Psoas muscle (tissue), 8 donors: ENCODE measurements around the gene LRRTM4. TPM values are rescaled to one million over a fixed set of nuclear protein-coding genes. Genes with fewer than 3 reads are reported as not detected.
"Not testable (repeated sequence)": the region's sequence is repeated elsewhere in the genome, so short reads cannot be mapped to it uniquely, and the experiment has no call there.

ENCODE experiments used
- ATAC-seq, 4 donors: fragments of 200-7000 bp; cut with Tn5 transposase; one replicate each; pipeline ENCODE4 v1.9.1; 2020; ENCODE audit warnings: moderate library complexity in 3 of 4, mild to moderate bottlenecking in 2 of 4
- DNase-seq, 2 donors: peaks; one replicate each; pipeline ENCODE4 v3.0.0-alpha.2; 2020
- H3K27ac ChIP-seq: fragments of 200-600 bp; one replicate; pipeline ENCODE4 v1.8.0; 2022
- H3K27me3 ChIP-seq, 3 donors: fragments of 200-600 bp in 1 of 3; one replicate each; pipeline versions ENCODE4 v1.6.1 to v1.8.0; 2013 to 2022; ENCODE audit warnings: low read length in 2 of 3, mild to moderate bottlenecking in 2 of 3, moderate library complexity in 1 of 3; ENCODE audit not compliant: insufficient read depth in 3 of 3
- H3K36me3 ChIP-seq, 2 donors: fragments of 200-600 bp in 1 of 2; one replicate each; pipeline versions ENCODE4 v1.6.1 to v1.8.0; 2013 to 2022; ENCODE audit warnings: low read depth in 1 of 2, mild to moderate bottlenecking in 1 of 2, moderate library complexity in 1 of 2; ENCODE audit not compliant: insufficient read depth in 1 of 2
- H3K4me1 ChIP-seq: fragments of 200-600 bp; one replicate; pipeline ENCODE4 v1.8.0; 2022
- H3K4me3 ChIP-seq: fragments of 200-600 bp; one replicate; pipeline ENCODE4 v1.8.0; 2022; ENCODE audit warnings: mild to moderate bottlenecking
- H3K9me3 ChIP-seq: fragments of 200-600 bp; one replicate; pipeline ENCODE4 v1.8.0; 2022
- whole genome bisulfite sequencing, 3 donors: extraction: QIAGEN DNeasy Blood & Tissue Kit; methylation state at CpG; one replicate each; pipeline versions ENCODE4 v1.1.6 to v1.1.7; 2013; 5-methylcytosine and 5-hydroxymethylcytosine counted together
- intact Hi-C, 2 donors: fragments of 100-400 bp; cut with DNase I; formaldehyde crosslinking; loops; one replicate each; pipeline versions ENCODE4 v1.11.0 to v1.14.2; 2022
- polyA plus RNA-seq, 3 donors: library from polyadenylated mRNA; stranded (reverse); fragments of 200-250 nt; gene quantifications; one replicate each; pipeline ENCODE4 v1.2.3, GENCODE V29; 2013
- total RNA-seq, 4 donors: library from RNA; stranded (reverse); fragmentation: NEBNext Ultra II Directional in 2 of 4; extraction: Animal tissue kit (Norgen Biotek cat#: 25700) in 2 of 4; gene quantifications; one replicate each; pipeline versions ENCODE4 v1.2.1 to v1.2.4, GENCODE V29; 2021 to 2023
- TF ChIP-seq, protein P1 (sequence below): fragments of 200-600 bp; IDR thresholded peaks from one replicate; pipeline ENCODE4 v1.8.0; 2022; ENCODE audit warnings: antibody characterized with exemption
- donor health status: healthy with polysubstance abuse.
- donor health status: DM: no; HTN: no; CAD: no; lungs with moderate emphysema.
- donor health status: Bipolar disorder and iron deficiency.
- donor health status: healthy.
- donor health status: DM: yes; HTN: yes; CAD: no.
- donor health status: DM: no; HTN: no; CAD: no.
- donor health status: DM: no; HTN: no; CAD: no.
- donor health status: DM: yes; HTN: yes; CAD: no.

The LRRTM4 gene
- total and polyA plus RNA-seq, 7 donors, result 0.03 to 0.86 (median 0.25) TPM; not detected in 1

DNA sequence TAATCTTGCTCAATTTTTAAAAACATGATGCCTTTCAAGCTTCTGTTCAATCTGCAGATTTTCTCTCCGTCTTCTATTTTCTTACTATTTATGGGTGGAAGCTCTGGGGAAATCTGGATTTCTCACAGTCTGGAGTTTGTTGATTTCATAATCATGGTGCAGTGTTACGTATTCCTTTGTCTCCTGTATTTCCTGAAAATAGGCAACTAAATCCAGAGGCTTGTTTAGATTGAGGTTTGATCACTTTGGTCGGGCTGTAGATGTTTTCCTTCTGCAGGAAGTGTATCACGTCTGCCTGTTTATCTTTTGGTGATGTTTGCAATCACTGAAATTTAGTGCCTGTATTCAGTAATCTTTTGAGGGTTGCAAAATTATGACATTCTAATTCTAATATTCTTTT, 487.7 kb downstream of the LRRTM4 start:
- TF ChIP-seq, protein P1, sequence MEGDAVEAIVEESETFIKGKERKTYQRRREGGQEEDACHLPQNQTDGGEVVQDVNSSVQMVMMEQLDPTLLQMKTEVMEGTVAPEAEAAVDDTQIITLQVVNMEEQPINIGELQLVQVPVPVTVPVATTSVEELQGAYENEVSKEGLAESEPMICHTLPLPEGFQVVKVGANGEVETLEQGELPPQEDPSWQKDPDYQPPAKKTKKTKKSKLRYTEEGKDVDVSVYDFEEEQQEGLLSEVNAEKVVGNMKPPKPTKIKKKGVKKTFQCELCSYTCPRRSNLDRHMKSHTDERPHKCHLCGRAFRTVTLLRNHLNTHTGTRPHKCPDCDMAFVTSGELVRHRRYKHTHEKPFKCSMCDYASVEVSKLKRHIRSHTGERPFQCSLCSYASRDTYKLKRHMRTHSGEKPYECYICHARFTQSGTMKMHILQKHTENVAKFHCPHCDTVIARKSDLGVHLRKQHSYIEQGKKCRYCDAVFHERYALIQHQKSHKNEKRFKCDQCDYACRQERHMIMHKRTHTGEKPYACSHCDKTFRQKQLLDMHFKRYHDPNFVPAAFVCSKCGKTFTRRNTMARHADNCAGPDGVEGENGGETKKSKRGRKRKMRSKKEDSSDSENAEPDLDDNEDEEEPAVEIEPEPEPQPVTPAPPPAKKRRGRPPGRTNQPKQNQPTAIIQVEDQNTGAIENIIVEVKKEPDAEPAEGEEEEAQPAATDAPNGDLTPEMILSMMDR, result no peak
- Histone ChIP-seq H3K36me3 (no peaks in the 10 kb centered on the region), H3K4me3 (no peak overlapping the region), H3K27me3 (no peaks in the 10 kb centered on the region), H3K4me1 (no peaks in the 10 kb centered on the region), H3K9me3 (no peaks in the 10 kb centered on the region), H3K27ac (no peak overlapping the region)
- DNase-seq (no peak), ATAC-seq (no peak)
- intact Hi-C loops, result no loop called here
- 31 to 49% (median 44%) methylated on average over 4 of the region's 4 CpGs for WGBS, 3 donors

DNA sequence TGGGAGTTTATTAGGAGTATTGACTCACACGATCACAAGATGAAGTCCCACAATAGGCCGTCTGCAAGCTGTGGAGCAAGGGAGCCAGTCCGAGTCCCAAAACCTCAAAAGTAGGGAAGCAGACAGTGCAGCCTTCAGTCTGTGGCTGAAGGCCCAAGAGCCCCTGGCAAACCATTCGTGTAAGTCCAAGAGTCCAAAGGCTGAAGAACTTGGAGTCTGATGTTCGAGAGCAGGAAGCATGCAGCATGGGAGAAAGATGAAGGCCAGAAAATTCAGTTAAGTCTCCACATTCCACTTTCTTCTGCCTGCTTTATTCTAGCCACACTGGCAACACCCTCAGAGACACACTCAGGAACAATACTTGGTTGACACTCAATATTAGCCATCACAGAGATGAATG, 492.9 kb downstream of the LRRTM4 start:
- not testable (repeated sequence) for H3K36me3 ChIP-seq

DNA sequence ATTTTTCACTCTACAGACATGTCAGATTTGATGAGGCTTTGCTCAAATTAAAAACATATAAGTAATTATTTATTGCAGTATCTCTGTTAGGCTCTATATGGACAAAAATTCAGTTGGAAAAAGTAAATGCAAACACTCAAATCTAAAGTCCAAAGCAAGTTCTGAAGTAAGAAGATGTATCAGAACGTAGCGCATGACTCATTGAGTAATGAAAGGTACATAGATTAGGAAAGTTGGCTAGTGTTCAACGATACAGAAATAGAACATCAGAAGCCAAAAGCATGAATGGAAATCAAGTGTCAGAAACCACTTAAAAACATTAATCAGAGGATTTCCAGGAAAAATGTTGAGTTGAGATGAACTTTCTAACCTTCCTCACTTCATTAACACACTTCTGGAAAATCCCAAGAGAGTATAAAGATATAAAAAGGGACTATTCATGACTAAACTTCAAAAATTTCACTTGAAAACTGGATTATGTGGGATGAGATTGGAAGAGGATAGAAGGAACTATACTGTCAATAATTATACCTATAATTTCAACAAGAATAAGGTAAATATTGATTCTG, 494.1 kb downstream of the LRRTM4 start:
- no peak for ATAC-seq
- intact Hi-C loops, result no loop called here
- Histone ChIP-seq H3K27ac (no peak overlapping the region), H3K9me3 (no peaks in the 10 kb centered on the region), H3K36me3 (no peaks in the 10 kb centered on the region), H3K4me3 (no peak overlapping the region), H3K4me1 (no peaks in the 10 kb centered on the region), H3K27me3 (no peaks in the 10 kb centered on the region)
- WGBS, 3 donors, result 71 to 75% (median 73%) methylated on average over 3 of the region's 3 CpGs
- no peak for DNase-seq
- TF ChIP-seq, protein P1, result no peak

More for the DNA sequence above, 492.9 kb downstream of the LRRTM4 start:
- 87 to 92% (median 89%) methylated on average over 5 of the region's 5 CpGs for WGBS, 3 donors
- H3K27me3 ChIP-seq, H3K4me1 ChIP-seq, DNase-seq, H3K4me3 ChIP-seq, intact Hi-C loops, H3K27ac ChIP-seq, ATAC-seq, H3K9me3 ChIP-seq: not testable (repeated sequence)

DNA sequence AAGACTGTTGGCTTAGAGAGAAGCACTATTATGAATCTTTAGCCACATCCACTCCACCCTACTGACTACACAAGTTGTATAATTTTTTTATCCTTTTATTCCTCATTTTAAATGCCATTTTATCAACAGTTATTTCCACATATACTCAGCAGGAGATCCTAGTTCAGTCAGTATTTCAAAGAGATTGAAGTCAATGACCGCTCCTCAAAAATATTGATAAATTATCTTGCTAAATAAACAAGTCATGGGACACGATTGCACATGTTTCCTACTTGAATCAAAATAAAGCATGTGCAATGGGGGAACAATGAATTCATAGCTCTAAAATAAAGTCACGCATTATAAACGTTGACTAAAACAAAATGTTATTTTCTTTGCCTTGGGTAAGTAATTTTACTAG, 496.5 kb downstream of the LRRTM4 start:
- no peak overlapping the region for H3K4me3 ChIP-seq
- H3K27ac ChIP-seq, result no peak overlapping the region
- intact Hi-C loops, result no loop called here
- H3K9me3 ChIP-seq, result no peaks in the 10 kb centered on the region
- H3K36me3 ChIP-seq, result no peaks in the 10 kb centered on the region
- whole genome bisulfite sequencing, 3 donors, result 41 to 47% (median 45%) methylated on average over 4 of the region's 4 CpGs
- no peaks in the 10 kb centered on the region for H3K4me1 ChIP-seq
- no peaks in the 10 kb centered on the region for H3K27me3 ChIP-seq
- TF ChIP-seq, protein P1, result no peak
- no peak for ATAC-seq
- DNase-seq, result no peak

DNA sequence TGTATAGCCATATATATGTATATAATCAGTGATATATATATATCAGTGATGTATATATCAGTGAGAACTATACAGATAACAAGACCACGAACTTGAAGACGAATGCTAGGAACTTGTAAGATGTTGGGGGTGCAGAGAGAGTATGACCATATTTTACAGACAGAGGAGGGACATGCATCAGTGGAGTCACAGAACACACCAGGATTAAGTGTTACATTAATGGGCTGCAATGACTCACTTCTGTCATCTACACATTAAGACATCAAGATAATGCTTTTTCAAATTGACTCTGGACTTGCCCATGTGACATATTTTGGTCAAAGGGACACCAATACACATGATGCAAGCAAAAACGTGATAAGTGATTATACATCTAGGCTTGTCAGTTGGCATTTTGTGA, 501.0 kb downstream of the LRRTM4 start:
- Histone ChIP-seq H3K27me3 (no peaks in the 10 kb centered on the region), H3K36me3 (no peaks in the 10 kb centered on the region), H3K4me1 (no peaks in the 10 kb centered on the region), H3K27ac (no peak overlapping the region), H3K9me3 (no peaks in the 10 kb centered on the region), H3K4me3 (no peak overlapping the region)
- TF ChIP-seq, protein P1, result no peak
- intact Hi-C loops, result no loop called here
- no peak for ATAC-seq
- WGBS, 3 donors, result 61 to 65% (median 65%) methylated on average over 3 of the region's 3 CpGs
- no peak for DNase-seq
